OCI-LY1 (cell line): ENCODE results near the gene HTRA3.

Source experiments
- EZH2 ChIP-seq: fragments of 200-600 bp; sonication (generic), shearing (Covaris generic); IDR thresholded peaks from 2 replicates; pipeline ENCODE4 v1.8.0; 2017; ENCODE audit warnings: borderline replicate concordance, mixed run types, mild to moderate bottlenecking, antibody characterized with exemption, low read length, moderate library complexity, mixed read lengths
- TF ChIP-seq, protein P1 (sequence below): fragments of 200-600 bp; sonication (generic), shearing (Covaris generic); IDR thresholded peaks from 2 replicates; pipeline ENCODE4 v1.5.1; 2017; ENCODE audit warnings: mild to moderate bottlenecking, antibody characterized with exemption, low read length, moderate library complexity, mixed read lengths

DNA sequence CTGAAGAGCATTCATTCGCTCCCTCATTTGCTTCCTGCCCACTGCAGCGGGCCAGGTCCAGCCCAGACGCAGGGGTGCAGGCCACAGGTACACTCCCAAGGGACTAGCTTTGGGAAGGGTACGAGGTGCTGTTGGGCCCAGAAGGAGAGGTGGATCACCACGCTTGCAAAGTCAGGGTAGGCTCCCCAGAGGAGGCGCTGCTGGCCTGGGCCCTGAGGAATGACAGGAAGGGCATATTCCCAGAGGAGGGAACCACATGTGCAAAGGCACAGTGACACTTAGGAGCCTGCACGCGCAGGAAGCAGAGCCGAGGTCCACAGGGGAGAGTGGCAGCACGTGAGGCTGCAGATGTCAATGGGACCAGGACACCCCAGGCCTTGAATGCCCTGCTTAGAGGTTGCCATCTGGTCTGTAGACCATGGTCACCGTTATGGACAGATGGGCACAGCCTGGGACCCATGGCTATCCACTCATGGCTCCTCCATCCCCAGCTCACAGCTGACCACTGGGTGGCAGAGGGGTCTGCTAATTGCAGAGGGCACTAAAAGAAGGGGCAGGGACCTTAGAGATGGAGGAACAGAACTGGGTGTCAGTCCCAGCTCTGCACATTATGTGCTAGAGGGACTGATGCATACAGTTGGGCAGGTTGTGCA lies 7.9 kb downstream of the HTRA3 start:
- TF ChIP-seq, protein P1, sequence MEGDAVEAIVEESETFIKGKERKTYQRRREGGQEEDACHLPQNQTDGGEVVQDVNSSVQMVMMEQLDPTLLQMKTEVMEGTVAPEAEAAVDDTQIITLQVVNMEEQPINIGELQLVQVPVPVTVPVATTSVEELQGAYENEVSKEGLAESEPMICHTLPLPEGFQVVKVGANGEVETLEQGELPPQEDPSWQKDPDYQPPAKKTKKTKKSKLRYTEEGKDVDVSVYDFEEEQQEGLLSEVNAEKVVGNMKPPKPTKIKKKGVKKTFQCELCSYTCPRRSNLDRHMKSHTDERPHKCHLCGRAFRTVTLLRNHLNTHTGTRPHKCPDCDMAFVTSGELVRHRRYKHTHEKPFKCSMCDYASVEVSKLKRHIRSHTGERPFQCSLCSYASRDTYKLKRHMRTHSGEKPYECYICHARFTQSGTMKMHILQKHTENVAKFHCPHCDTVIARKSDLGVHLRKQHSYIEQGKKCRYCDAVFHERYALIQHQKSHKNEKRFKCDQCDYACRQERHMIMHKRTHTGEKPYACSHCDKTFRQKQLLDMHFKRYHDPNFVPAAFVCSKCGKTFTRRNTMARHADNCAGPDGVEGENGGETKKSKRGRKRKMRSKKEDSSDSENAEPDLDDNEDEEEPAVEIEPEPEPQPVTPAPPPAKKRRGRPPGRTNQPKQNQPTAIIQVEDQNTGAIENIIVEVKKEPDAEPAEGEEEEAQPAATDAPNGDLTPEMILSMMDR: no peak
- TF ChIP-seq EZH2: no peak
